Measurements from ENCODE around the gene CENPX.
A peak's percentile ranks its signal among the peaks of the same experiment; 100 is the strongest.

DNA sequence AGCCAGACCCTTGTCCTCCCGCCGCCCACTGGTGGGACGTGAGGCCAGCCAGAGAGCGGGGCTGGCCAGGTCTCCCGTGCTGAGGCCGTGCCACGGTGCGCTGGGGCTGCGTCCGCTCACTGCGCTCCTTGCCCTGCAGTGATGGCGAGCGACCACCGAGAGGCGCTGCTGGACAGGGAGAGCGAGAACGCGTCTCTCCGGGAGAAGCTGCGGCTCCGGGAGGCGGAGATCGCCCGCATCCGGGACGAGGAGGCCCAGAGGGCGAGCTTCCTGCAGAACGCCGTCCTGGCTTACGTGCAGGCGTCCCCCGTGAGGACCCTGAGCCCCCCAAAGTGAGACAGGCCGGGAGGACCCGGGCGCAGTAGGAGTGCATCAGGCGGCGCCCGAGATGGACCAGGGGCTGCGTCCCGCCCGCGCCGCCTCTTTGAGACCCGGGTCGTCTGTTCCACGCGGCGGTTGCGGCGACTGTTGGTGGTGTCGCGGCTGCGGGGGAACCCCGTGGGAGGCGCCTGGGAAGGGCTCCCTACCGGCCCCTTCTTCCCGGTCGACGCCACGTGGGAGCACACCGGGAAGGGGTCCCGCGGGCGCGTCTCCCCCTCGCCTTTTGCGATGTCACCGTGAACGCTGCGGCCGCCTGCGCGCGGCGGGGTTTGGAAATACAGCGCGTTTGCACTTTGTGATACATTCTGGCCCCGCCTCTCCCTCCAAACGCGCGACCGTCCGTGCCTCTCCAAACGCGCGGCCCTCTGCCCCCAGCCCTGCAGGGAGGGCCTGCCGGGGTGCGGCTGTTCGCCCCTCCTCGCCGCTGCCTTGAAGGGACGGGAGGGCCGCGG lies 8.0 kb upstream of the CENPX start:
- TF ChIP-seq, protein P1, sequence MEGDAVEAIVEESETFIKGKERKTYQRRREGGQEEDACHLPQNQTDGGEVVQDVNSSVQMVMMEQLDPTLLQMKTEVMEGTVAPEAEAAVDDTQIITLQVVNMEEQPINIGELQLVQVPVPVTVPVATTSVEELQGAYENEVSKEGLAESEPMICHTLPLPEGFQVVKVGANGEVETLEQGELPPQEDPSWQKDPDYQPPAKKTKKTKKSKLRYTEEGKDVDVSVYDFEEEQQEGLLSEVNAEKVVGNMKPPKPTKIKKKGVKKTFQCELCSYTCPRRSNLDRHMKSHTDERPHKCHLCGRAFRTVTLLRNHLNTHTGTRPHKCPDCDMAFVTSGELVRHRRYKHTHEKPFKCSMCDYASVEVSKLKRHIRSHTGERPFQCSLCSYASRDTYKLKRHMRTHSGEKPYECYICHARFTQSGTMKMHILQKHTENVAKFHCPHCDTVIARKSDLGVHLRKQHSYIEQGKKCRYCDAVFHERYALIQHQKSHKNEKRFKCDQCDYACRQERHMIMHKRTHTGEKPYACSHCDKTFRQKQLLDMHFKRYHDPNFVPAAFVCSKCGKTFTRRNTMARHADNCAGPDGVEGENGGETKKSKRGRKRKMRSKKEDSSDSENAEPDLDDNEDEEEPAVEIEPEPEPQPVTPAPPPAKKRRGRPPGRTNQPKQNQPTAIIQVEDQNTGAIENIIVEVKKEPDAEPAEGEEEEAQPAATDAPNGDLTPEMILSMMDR (IDR thresholded peaks at IDR 0.05): peak; percentile 94 to 99 (median 95)
- TF ChIP-seq POLR2A (IDR thresholded peaks at IDR 0.05): no peak

All from esophagus squamous epithelium (tissue), 4 donors.